Fibroblast of skin of right biceps (primary cell): ENCODE measurements around the gene MAEA.

Experiments used
- DNase-seq: peaks from one replicate; pipeline ENCODE4 v3.0.0-alpha.2; 2013

MAEA gene

DNA sequence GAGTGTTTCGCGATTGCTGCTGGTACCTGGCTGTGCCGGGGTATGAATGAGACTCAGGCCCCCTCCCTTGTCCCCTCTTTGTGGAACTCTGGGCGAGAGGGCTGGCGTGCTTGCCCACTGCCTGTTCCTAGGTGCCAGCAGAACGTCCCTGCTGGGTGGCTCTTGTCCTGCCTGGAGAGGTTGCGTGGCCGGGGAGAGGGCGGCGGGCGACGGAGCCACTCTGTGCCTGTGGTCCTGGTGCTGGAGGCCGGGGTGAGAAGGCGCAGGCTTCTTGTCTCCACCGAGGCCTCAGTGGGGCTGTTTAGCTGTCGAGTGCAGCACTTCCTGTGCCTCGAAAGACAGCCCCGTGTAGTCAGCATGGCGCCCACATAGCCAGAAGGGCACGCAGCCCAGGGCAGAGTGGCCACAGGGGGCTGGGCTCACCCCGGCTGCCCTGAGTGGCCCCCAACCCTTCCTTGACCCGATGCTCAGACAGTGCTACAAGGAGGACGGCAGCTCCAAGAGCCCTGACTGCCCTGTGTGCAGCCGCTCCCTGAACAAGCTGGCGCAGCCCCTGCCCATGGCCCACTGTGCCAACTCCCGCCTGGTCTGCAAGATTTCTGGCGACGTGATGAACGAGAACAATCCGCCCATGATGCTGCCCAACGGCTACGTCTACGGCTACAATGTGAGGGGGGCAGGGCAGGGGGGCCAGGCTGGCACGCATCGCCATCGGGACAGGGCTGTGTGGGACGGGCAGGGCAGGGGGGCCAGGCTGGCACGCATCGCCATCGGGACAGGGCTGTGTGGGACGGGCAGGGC, 48.5 kb downstream of the MAEA start:
- DNase-seq = no peak

GRCh38 chr4:1338752-1339414, 49.2 kb downstream of the MAEA start:
- no peak for DNase-seq

DNA sequence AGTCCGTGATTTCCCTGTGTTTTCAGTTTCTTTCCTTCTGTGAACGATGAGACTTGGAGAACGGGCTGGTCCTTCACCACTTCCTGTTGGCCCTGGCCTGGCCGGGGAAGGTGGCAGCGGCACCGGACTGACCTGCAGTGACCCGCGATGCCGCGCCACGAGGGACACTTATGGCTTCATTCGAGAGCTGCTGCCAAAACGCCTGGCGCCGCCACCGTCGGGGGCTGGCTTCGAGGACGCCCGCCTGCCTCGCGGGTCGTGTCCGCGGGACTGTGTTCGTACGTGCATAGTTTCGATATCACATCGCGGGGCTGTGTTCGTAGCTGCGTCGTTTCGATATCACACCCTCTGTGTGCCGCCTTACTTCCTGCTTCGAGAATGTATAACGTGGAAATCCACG, 49.8 kb downstream of the MAEA start:
- DNase-seq = no peak

- DNase-seq = no peak
These were observed 50.6 kb downstream of the MAEA start for GRCh38 chr4:1340181-1340747.

- no peak for DNase-seq
These were observed 51.2 kb downstream of the MAEA start for GRCh38 chr4:1340861-1341260.

- peak; percentile 23 for DNase-seq
These were observed 52.3 kb downstream of the MAEA start for GRCh38 chr4:1342003-1342402.

DNA sequence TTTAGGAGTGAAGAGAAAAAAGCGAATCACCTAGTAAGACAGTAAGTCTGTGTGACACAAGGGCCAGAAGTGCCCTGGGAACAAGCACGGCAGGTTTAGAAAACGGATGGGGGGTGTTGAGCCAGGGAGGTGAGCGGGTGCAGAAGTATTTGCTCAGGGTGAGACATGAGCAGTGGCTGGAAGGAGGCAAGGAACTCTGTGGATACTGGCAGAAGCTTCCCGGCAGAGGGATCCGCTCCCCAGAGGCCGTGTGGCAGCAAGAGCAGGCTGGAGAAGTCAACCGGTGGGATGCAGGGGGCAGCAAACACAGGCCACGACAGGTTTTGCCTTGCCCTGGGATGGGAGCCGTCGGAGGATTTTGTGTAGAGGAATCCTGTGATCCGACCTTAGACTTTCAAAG, 55.0 kb downstream of the MAEA start:
- no peak for DNase-seq

GRCh38 chr4:1345903-1346780, 56.5 kb downstream of the MAEA start:
- peak; percentile 48 for DNase-seq

- peak; percentile 100 for DNase-seq
These were observed 57.2 kb downstream of the MAEA start, which contains the start of gene UVSSA for GRCh38 chr4:1346781-1347409. Gene UVSSA, plus strand, starts transcription at chr4:1347208. Its CDS starts 884 bp downstream, at chr4:1348092.

GRCh38 chr4:1347410-1347864, 57.7 kb downstream of the MAEA start:
- DNase-seq = peak; percentile 81

GRCh38 chr4:1348014-1348513, 58.4 kb downstream of the MAEA start:
- no peak for DNase-seq

DNA sequence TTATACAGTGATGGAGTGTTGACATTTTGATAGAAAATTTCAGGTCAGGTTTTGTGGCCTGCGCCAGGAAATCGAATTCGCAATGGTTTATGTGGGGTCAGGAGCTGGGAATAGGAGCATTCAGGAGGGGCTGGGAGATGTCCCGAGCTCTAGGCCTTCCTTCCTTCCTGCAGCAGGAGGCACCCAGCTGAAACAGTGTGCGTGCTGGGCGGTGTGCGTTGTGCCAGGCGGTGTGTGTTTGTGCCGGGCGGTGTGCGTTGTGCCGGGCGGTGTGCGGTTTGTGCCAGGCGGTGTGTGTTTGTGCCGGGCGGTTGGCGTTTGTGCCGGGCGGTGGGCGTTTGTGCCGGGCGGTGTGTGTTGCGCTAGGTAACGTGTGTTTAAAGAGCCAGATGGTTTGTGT, 59.1 kb downstream of the MAEA start:
- no peak for DNase-seq

DNA sequence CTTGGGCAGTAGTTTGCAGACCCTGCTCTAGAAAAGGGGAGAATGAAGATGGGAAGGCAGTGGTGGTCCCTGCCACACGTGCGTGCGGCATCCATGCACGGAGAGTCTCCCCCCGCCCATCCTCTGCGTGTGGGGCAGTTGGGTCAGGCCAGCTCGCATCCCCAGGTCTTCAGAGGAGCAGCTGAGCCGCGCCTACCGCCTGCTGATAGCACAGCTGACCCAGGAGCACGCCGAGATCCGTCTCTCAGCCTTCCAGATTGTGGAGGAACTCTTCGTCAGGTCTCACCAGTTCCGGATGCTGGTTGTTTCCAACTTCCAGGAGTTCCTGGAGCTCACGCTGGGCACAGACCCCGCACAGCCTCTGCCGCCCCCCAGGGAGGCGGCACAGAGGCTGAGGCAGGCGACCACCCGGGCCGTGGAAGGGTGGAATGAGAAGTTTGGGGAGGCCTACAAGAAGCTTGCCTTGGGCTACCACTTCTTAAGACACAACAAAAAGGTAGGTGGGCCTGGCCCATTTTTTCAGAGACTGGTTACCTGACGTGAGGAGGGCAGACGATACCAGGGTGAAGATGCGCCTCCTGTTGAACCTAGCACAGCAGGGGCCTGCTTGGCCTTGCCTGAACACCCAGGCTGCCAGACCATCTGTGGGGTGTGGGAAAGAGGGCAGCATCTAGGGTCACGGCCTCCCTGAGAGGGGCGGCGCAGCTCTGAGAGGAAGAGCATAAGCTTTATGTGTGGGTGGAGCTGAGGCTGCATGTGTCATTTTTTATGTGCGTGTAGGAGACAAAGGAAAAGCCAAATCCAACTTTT, 59.9 kb downstream of the MAEA start:
- DNase-seq = no peak

DNA sequence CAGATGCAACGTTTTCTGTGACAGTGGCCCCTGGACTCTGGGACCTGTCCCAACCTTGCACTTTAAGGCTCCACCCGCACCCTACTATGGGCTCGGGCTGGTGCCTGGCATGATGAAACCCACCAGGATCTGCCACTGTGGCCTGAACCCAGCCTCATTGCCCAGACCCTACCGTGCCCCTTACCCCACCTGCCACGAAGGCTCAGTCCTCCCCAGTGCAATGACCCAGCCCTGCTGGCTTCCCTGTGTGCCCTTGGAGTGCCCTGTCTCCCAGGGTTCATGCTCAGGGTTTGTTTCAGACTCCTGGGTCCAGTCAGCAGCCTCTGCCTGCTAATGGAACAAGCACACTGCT, 60.5 kb downstream of the MAEA start:
- no peak for DNase-seq

- DNase-seq = peak; percentile 63
These were observed 62.3 kb downstream of the MAEA start for GRCh38 chr4:1351854-1352566.

- DNase-seq = no peak
These were observed 62.8 kb downstream of the MAEA start for GRCh38 chr4:1352567-1352900.

DNA sequence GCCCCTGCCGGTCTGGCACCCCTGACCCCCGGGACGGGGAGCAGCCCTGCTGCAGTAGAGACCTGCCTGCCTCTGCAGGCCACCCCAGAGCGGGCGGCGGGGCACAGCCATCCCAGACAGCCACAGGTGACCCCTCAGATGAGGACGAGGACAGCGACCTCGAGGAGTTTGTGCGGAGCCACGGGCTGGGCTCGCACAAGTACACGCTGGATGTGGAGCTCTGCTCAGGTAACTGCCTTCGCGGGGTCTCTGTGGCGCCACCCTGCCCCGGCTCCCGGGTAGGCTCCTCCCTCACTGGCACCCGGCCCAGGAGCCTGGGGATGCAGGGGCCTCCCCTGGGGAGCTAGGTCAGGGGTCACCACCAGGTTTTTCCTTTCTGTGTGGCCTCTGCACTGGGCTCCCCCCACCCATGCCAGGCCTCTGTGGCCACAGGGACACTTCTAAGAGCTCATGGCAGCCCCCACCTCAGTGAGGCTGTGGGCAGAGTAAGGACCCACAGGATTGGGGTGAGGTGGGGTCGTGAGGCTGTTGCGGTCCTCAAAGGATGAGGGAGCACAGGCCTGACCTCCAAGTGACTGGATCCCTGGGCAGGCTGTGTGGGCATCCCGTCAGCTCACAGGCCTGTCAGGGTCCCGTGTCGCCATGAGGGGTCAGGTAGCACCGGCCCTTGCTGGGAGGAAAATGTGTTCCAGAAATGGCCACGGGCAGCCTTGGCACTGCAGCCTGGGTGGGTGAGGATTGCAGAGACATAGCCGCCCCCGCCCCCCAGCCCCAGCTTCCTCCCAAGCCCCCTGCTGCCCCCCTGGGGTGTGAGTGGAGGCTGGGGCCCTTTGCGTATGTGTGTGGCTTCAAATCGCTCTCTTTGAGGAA, 63.7 kb downstream of the MAEA start:
- no peak for DNase-seq

DNA sequence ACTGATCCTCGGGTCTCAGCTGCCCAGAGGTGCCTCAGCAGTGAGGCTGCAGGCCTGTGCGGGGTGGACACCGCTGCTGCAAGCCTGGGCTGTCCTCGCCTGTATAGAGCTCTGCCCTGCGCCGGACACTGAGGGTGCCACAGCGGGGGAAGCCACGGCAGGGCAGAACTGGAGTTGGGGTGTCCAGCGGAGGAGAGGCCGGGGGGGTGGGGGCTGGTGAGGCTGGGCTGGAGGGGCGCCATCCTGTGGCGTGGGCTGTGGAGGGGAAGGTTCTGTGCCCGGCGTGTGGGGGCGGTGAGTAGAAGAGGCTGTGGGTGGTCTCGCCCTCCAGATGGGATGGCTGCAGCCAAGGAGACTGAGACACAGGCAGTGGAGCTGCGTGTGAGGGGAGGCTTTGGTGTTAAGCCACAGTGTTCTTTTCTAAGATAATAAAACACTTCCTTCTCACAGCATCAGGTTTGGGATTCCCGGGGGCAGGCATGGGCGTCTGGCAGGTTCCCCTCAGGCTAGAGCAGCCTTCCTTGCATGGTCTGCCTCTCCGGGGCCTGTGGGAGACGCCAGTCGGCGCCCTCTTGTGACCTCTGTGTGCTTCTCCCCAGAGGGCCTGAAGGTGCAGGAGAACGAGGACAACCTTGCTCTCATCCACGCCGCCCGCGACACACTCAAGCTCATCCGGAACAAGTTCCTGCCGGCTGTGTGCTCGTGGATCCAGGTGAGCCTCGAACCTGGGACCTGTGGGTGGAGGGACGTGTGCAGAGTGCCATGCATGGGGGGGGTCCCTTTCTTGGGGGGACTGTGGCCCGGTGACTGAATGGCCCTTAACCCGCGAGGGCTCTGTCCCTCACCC, 64.7 kb downstream of the MAEA start:
- no peak for DNase-seq

DNA sequence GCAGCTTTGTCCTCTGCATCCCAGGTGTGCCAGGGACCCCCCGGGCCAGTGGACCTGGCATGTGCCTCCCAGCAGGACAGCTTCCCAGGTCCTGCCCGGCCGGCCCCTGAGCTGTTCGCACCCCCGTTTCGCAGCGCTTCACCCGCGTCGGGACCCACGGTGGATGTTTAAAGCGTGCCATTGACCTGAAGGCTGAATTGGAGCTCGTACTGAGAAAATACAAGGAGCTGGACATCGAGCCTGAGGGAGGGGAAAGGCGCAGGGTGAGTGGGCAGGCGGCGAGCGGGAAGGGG, 65.2 kb downstream of the MAEA start:
- no peak for DNase-seq
